Measurements from ENCODE around the gene KCNE4. TPM values are rescaled to one million over a fixed set of nuclear protein-coding genes. Genes with fewer than 3 reads are reported as not detected.

The KCNE4 gene
- polyA plus RNA-seq, 1 donor: 3.4 TPM

DNA sequence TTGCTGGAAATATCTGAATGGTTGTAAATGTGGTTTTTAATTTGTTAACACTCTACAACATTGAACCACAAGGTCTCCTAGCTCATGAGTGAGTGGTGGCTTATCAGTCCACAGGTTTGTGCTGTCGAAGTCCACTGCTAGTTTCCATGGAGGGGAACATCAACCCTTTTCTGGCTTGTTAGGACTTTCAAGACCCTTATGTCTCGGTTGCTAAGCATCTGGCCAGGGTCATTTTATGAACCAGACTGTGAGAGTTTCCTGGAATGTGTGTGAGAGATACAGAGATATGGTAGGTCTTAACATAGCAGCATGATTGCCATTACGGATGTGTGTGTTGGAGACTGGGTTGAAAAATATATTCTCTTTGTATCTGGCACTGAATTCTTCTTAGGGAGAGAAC lies 36.9 kb downstream of the KCNE4 start:
- DNase-seq: no peak

DNA sequence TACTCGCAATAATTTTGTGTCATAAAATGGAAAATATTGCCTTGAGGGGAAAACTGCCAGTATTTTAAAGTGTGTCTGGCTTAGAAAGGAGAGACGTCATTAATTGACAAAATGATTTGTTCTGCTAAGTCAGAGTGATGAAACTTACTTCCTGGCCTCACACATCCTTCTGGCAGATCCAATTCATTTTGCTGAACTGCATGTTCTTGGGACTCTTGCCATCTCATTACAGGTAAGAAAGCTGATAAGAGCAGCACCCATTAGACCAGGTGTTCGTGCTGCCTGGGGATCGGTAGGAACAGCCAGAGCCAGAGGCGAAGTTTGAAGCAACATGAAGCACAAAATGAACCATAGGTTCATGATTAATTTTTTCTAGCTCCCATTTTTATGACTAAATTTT lies 38.0 kb downstream of the KCNE4 start:
- no peak for DNase-seq

GRCh38 chr2:223090540-223091235 lies 38.7 kb downstream of the KCNE4 start:
- no peak for DNase-seq

DNA sequence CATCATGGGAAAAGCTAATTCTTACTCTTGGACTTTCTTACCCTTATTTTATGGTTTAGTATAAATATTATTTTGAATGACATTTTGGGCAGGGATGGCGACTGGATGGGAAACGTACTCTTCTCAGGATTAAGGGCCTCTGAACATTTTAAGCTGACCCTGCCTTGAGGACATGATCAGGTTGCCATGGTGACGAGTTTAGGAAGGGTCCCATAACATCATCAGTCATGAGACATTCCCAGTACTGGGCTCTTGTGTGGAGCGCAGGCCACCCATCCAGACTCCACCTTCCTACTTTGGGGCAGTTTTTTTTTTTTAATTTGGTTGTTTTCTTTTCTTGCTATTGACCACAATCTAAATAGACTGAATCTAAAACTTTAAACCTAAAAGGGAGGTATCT lies 40.7 kb downstream of the KCNE4 start:
- DNase-seq: no peak

DNA sequence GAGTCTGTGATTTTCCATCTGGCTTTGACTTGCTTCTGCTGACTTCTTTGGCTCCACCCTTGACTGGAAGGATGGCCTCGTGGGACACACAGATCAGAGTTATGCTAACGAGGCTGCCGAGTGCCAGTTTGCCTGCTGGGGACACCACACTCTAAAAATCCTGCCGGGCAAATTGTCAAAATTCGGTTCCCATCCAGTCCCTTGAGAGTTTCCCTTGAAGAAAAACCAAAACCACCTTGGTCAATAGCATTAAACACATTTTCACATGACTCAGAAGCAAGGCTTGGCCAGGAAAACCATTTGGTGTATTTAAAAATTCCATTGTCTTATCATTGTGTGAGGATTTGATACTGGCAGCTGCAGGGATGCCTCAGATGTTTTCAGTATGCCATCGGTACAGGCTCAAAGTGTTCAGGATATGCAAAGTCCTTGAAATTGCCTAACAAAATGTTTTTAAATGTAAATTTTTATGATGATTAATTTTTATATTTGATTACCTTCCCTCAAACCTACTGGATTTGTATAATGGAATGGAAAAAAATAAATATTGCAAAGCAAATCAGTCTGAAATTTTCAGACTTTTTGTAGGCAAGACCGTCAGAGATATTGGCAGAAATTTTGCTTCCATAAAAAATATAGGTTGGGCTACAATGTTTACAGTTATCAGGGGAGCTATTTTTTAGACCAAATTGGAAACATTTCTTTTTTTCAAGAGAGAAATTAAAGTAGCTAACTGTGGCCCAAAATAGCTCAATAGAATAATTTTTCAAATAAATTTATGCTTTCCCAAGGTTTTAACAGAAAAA lies 41.6 kb downstream of the KCNE4 start:
- DNase-seq: no peak

DNA sequence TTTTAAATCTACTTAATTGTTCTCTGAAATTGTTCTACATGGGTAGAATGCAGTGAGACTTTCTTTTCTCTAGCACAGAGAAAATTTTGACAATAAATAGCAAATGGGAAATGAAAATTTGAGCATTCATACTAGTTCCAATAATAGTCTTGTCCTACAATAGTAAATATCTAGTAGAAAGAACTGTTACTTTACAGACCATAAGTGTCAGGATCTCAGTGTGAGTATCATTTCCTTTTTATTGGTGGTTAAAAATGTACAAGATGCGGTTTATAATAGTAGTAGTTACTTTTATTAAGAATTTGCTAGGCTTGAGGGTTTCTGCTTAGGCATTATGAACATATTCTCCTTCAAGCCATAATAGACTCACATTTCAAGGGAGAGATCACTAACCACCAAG lies 43.2 kb downstream of the KCNE4 start:
- no peak for DNase-seq

DNA sequence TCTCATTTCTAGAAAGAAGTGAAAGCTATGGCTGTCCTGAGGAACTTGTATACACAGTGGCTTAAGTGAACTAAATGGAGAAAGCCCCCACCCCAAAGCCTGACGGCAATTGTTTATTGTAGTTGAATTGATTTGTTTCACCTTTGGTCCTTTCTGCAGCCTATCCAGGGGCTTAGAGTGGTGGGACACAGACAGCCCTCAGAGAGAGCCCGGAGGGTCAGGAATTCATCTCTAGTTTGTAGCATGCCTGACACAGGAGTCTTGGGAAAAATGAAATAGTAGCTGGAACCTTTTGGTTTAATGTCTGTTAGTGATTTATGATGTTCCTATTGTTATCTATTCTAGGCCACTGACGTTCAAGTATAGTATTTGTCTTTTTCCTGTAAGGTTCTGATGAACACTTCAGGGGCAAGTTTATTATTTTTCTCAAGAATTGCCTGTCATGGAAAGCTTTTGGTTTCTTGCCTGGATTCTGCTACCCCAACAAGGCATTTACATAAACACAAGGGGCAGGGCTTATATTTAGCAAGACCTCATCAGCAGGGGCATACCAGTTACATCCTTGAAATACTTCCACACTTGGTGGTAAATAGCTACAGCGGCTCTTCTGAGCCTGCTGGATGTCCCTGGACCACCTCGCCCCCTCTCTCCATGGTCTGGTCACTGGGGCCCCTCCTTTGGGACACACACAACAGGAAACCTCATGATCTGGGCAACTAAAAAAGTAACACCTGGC lies 44.4 kb downstream of the KCNE4 start:
- DNase-seq: no peak

DNA sequence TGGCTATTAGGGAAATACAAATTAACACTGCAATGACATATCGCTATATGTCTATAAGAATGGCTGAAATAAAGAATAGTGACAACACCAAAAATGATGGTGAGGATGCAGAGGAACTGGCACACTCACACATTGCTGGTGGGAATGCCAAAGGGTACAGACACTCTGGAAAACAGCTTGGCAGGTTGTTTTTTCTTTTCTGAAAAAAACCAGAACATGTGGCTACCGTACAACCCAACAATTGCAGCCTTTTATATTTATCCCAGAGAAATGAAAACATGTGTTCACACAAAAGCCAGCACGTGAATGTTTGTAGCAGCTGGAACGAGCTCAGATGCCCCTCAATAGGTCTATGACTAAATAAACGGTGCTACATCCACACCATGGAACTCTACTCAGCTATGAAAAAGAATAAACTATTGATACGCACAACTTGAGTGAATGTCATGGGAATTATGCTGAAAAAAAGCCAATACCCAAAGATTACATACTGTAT lies 45.9 kb downstream of the KCNE4 start:
- DNase-seq: no peak

DNA sequence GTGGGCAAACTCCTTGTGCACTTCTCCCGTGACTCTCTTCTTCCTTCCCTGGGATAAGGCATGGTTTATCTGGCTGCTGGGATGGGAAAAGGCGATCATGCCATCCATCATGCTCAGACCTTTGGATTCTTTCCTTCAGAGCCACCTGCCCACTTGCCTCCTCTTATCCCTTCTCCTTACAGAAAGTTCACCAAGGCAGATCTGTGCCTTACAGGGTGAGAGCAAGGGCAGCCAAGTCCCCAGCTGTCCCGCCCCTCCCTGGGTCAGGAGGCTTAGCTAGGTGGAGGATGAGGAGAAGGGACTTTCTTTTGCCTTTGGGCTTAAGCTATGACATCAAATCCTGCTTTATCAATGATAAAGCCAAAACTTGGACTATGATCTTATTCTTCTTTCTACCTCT lies 47.6 kb downstream of the KCNE4 start:
- DNase-seq: no peak

DNA sequence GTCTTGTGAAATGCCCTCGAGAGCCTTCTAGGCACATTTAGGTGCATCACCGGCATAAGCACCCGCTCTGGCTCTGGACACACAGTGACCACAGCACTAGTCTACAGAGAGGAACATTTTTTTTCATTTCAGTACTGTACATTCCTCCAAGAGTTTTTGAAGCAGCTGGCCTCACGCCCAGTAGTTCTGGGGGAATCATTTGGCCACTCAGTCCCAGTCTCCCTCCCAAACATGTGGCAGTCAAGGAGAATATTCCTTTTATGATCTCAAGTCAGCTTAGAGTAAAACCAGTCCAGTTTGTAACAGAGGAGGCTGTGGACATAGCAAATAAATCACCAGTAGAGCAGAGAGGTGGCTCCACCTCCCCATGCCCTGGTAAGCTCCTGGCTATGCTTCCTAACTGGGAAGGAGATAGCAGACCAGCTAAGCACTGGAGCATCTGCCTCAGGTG lies 48.1 kb downstream of the KCNE4 start:
- DNase-seq: peak; percentile 90

GRCh38 chr2:223101340-223102039 lies 49.5 kb downstream of the KCNE4 start:
- no peak for DNase-seq

- DNase-seq: no peak
Measured at GRCh38 chr2:223102040-223102400, 50.0 kb downstream of the KCNE4 start.

- DNase-seq: no peak
Measured at GRCh38 chr2:223102450-223102849, 50.5 kb downstream of the KCNE4 start.

- DNase-seq: no peak
Measured at GRCh38 chr2:223104336-223105132, 52.5 kb downstream of the KCNE4 start.

Other genes starting within 250 kb of the KCNE4 start
- gene ACSL3, start 191.2 kb upstream of the KCNE4 start, polyA plus RNA-seq (ENCODE audit: insufficient read length): 35.8 TPM

All from hindlimb muscle (tissue), 1 donor.